Activated naive CD4-positive, alpha-beta T cell treated with anti-CD3 and anti-CD28 coated beads for 36 hours (primary cell): Measurements from ENCODE around the gene TMEM266. TPM values are rescaled to one million over a fixed set of nuclear protein-coding genes. Genes with fewer than 3 reads are reported as not detected.

ENCODE experiments used
- CTCF ChIA-PET: fragments of 350-600 bp; sonication (Branson Sonifier 250); formaldehyde crosslinking; loops from one replicate; lab custom pipeline; 2021; ENCODE audit warnings: antibody characterized with exemption; lab: Charles Lee
- DNase-seq: peaks from one replicate; pipeline ENCODE4 v3.0.0-alpha.2; 2020
- H3K27ac Mint-ChIP-seq: one replicate; pipeline ENCODE4 v1.8.0; 2021; ENCODE audit warnings: mild to moderate bottlenecking, mixed read lengths
- H3K27me3 Mint-ChIP-seq: one replicate; pipeline ENCODE4 v1.8.0; 2021; ENCODE audit warnings: low read depth, mixed read lengths
- H3K36me3 Mint-ChIP-seq: one replicate; pipeline ENCODE4 v1.8.0; 2021; ENCODE audit warnings: low read depth, mixed read lengths
- H3K4me1 Mint-ChIP-seq: one replicate; pipeline ENCODE4 v1.8.0; 2021; ENCODE audit warnings: low read depth, mixed read lengths
- H3K4me3 Mint-ChIP-seq: one replicate; pipeline ENCODE4 v1.8.0; 2021; ENCODE audit warnings: mild to moderate bottlenecking, moderate library complexity, mixed read lengths
- H3K9me3 Mint-ChIP-seq: one replicate; pipeline ENCODE4 v1.8.0; 2021; ENCODE audit warnings: mixed read lengths
- intact Hi-C: fragments of 100-400 bp; cut with micrococcal nuclease; formaldehyde crosslinking; loops from one replicate; pipeline ENCODE4 v1.15.1; 2023
- total RNA-seq, 2 experiments: library from RNA; stranded (reverse); gene quantifications; one replicate each; pipeline ENCODE4 v1.2.3, GENCODE V29; 2021

The TMEM266 gene
- total RNA-seq, 2 experiments from 2014 or later = not detected

GRCh38 chr15:76140074-76140464 is 80.3 kb downstream of the TMEM266 start:
- no peaks in the 10 kb centered on the region for H3K36me3 Mint-ChIP-seq
- H3K4me3 Mint-ChIP-seq = no peak overlapping the region
- no peaks in the 10 kb centered on the region for H3K9me3 Mint-ChIP-seq
- peaks cover 7% of the 10 kb centered on the region for H3K4me1 Mint-ChIP-seq
- H3K27me3 Mint-ChIP-seq = peaks cover 12% of the 10 kb centered on the region
- intact Hi-C loops = no loop called here
- no peak for DNase-seq
- no peak overlapping the region for H3K27ac Mint-ChIP-seq
- CTCF ChIA-PET = interaction anchor here (0.7 to 10.1 kb wide), 22 partner anchors 10 to 411 kb away, joined by 3 to 199 read pairs (median 5); partner anchors contain the start of gene TMEM266

- no peak overlapping the region for H3K4me3 Mint-ChIP-seq
- no peaks in the 10 kb centered on the region for H3K9me3 Mint-ChIP-seq
- intact Hi-C loops = no loop called here
- no peak overlapping the region for H3K27ac Mint-ChIP-seq
- DNase-seq = no peak
- H3K27me3 Mint-ChIP-seq = peaks cover 19% of the 10 kb centered on the region
- H3K36me3 Mint-ChIP-seq = no peaks in the 10 kb centered on the region
- CTCF ChIA-PET = interaction anchor here (0.8 to 6.7 kb wide), 7 partner anchors 7 to 429 kb away, joined by 3 to 79 read pairs (median 4); partner anchors contain the start of gene TMEM266
- peaks cover 16% of the 10 kb centered on the region for H3K4me1 Mint-ChIP-seq
These were observed 87.0 kb downstream of the TMEM266 start for GRCh38 chr15:76146812-76147211.

- Mint-ChIP-seq H3K27ac (no peak overlapping the region), H3K9me3 (no peaks in the 10 kb centered on the region), H3K4me1 (peaks cover 16% of the 10 kb centered on the region), H3K27me3 (peaks cover 17% of the 10 kb centered on the region), H3K4me3 (no peak overlapping the region), H3K36me3 (no peaks in the 10 kb centered on the region)
- intact Hi-C loops = no loop called here
- CTCF ChIA-PET = interaction anchor here (0.8 to 6.7 kb wide), 11 partner anchors 8 to 427 kb away, joined by 3 to 79 read pairs (median 3); partner anchors contain the start of gene TMEM266
- peak; percentile 77 for DNase-seq
These were observed 88.3 kb downstream of the TMEM266 start for GRCh38 chr15:76147906-76148570.

GRCh38 chr15:76149291-76149915 is 89.6 kb downstream of the TMEM266 start:
- Mint-ChIP-seq H3K9me3 (no peaks in the 10 kb centered on the region), H3K36me3 (no peaks in the 10 kb centered on the region), H3K4me3 (no peak overlapping the region), H3K4me1 (peaks cover 16% of the 10 kb centered on the region), H3K27ac (no peak overlapping the region), H3K27me3 (peaks cover 18% of the 10 kb centered on the region)
- CTCF ChIA-PET = interaction anchor here (1.2 to 6.7 kb wide), 7 partner anchors 9 to 90 kb away, joined by 3 to 79 read pairs (median 5); partner anchors contain the start of gene TMEM266
- intact Hi-C loops = no loop called here
- no peak for DNase-seq

- Mint-ChIP-seq H3K4me3 (no peak overlapping the region), H3K27me3 (peaks cover 18% of the 10 kb centered on the region), H3K27ac (no peak overlapping the region), H3K36me3 (no peaks in the 10 kb centered on the region), H3K4me1 (peaks cover 19% of the 10 kb centered on the region), H3K9me3 (no peaks in the 10 kb centered on the region)
- CTCF ChIA-PET = interaction anchor here (0.6 to 6.7 kb wide), 11 partner anchors 9 to 716 kb away, joined by 3 to 79 read pairs (median 4); partner anchors contain the start of gene TMEM266
- intact Hi-C loops = loop anchor here (2.0 to 5.0 kb wide), 2 partner anchors 30 to 717 kb away; no protein-coding TSS in a partner anchor
- DNase-seq = peak; percentile 8
These were observed 90.7 kb downstream of the TMEM266 start for GRCh38 chr15:76150513-76150912.

- intact Hi-C loops = loop anchor here (1.0 to 5.0 kb wide), 5 partner anchors 16 to 716 kb away; no protein-coding TSS in a partner anchor
- no peak overlapping the region for H3K4me3 Mint-ChIP-seq
- no peaks in the 10 kb centered on the region for H3K36me3 Mint-ChIP-seq
- no peak overlapping the region for H3K27ac Mint-ChIP-seq
- peaks cover 13% of the 10 kb centered on the region for H3K27me3 Mint-ChIP-seq
- peak; percentile 93 for DNase-seq
- peaks cover 22% of the 10 kb centered on the region for H3K4me1 Mint-ChIP-seq
- CTCF ChIA-PET = interaction anchor here (0.6 to 6.7 kb wide), 9 partner anchors 8 to 195 kb away, joined by 3 to 79 read pairs (median 4); partner anchors contain the start of gene TMEM266
- H3K9me3 Mint-ChIP-seq = no peaks in the 10 kb centered on the region
These were observed 91.3 kb downstream of the TMEM266 start for GRCh38 chr15:76150971-76151598.

- no peaks in the 10 kb centered on the region for H3K36me3 Mint-ChIP-seq
- H3K9me3 Mint-ChIP-seq = no peaks in the 10 kb centered on the region
- peaks cover 22% of the 10 kb centered on the region for H3K4me1 Mint-ChIP-seq
- H3K4me3 Mint-ChIP-seq = no peak overlapping the region
- peaks cover 9% of the 10 kb centered on the region for H3K27me3 Mint-ChIP-seq
- H3K27ac Mint-ChIP-seq = no peak overlapping the region
- intact Hi-C loops = loop anchor here (1.0 to 5.0 kb wide), 5 partner anchors 16 to 716 kb away; no protein-coding TSS in a partner anchor
- CTCF ChIA-PET = interaction anchor here (1.3 to 6.7 kb wide), 3 partner anchors 12 to 194 kb away, joined by 4 to 79 read pairs (median 69); partner anchors contain the start of gene TMEM266
- no peak for DNase-seq
These were observed 91.8 kb downstream of the TMEM266 start for GRCh38 chr15:76151599-76151974.

GRCh38 chr15:76152197-76152596 is 92.4 kb downstream of the TMEM266 start:
- CTCF ChIA-PET = interaction anchor here (1.3 to 6.7 kb wide), 3 partner anchors 13 to 193 kb away, joined by 4 to 79 read pairs (median 69); partner anchors contain the start of gene TMEM266
- no peak overlapping the region for H3K4me3 Mint-ChIP-seq
- no peaks in the 10 kb centered on the region for H3K9me3 Mint-ChIP-seq
- H3K27ac Mint-ChIP-seq = no peak overlapping the region
- DNase-seq = no peak
- peaks cover 5% of the 10 kb centered on the region for H3K27me3 Mint-ChIP-seq
- intact Hi-C loops = loop anchor here (5.0 kb wide), 1 partner anchor 715 kb away; no protein-coding TSS in a partner anchor
- no peaks in the 10 kb centered on the region for H3K36me3 Mint-ChIP-seq
- H3K4me1 Mint-ChIP-seq = peaks cover 22% of the 10 kb centered on the region

- Mint-ChIP-seq H3K9me3 (no peaks in the 10 kb centered on the region), H3K27me3 (peaks cover 5% of the 10 kb centered on the region), H3K27ac (no peak overlapping the region), H3K36me3 (no peaks in the 10 kb centered on the region), H3K4me1 (peaks cover 19% of the 10 kb centered on the region), H3K4me3 (no peak overlapping the region)
- DNase-seq = no peak
- intact Hi-C loops = loop anchor here (5.0 kb wide), 1 partner anchor 714 kb away; no protein-coding TSS in a partner anchor
- CTCF ChIA-PET = interaction anchor here (6.6 kb wide), 1 partner anchor 14 kb away, joined by 69 read pairs; no protein-coding TSS in a partner anchor
These were observed 93.7 kb downstream of the TMEM266 start for GRCh38 chr15:76153241-76154197.

- no peak for DNase-seq
- Mint-ChIP-seq H3K4me3 (no peak overlapping the region), H3K36me3 (no peaks in the 10 kb centered on the region), H3K27me3 (peaks cover 3% of the 10 kb centered on the region), H3K4me1 (peaks cover 13% of the 10 kb centered on the region), H3K9me3 (no peaks in the 10 kb centered on the region), H3K27ac (no peak overlapping the region)
- CTCF ChIA-PET = interaction anchor here (1.1 to 1.4 kb wide), 2 partner anchors 8 to 17 kb away, joined by 4 read pairs; no protein-coding TSS in a partner anchor
- intact Hi-C loops = no loop called here
These were observed 95.9 kb downstream of the TMEM266 start for GRCh38 chr15:76155731-76156130.

GRCh38 chr15:76158226-76158625 is 98.4 kb downstream of the TMEM266 start:
- H3K4me1 Mint-ChIP-seq = peaks cover 6% of the 10 kb centered on the region
- no peaks in the 10 kb centered on the region for H3K36me3 Mint-ChIP-seq
- H3K27ac Mint-ChIP-seq = no peak overlapping the region
- intact Hi-C loops = no loop called here
- H3K27me3 Mint-ChIP-seq = peaks cover 3% of the 10 kb centered on the region
- DNase-seq = no peak
- H3K4me3 Mint-ChIP-seq = no peak overlapping the region
- H3K9me3 Mint-ChIP-seq = no peaks in the 10 kb centered on the region
- CTCF ChIA-PET = interaction anchor here (1.6 kb wide), 1 partner anchor 10 kb away, joined by 4 read pairs; no protein-coding TSS in a partner anchor
